ENCODE data around the gene POMT2.

POMT2 gene

DNA sequence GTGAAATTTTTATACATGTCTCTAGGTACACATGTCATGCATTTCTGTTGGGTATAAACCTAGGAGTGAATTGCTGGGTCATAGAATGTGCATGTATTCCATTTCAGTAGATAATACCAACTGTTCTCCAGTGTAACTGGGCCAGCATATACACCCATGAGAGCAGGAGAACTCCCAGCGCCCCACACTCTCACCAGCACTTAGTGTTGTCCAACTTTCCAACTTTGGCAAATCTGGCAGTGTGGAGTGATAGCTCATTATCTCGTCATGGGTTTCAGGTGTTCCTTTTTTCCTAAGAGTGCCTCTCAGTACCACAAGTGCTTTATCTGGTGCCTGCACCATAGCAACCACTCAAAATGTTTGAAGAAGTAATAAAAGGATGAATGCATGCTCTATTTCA is 89.8 kb downstream of the POMT2 start:
- DNase-seq = no peak

GRCh38 chr14:77228056-77228455 is 92.6 kb downstream of the POMT2 start:
- DNase-seq = no peak

- DNase-seq = no peak
These were observed 94.7 kb downstream of the POMT2 start for GRCh38 chr14:77225892-77226557.

- no peak for DNase-seq
These were observed 95.4 kb downstream of the POMT2 start for GRCh38 chr14:77225254-77225653.
